Measurements from ENCODE around the gene UBE2N.

GRCh38 chr12:93461503-93461902 lies 19.8 kb upstream of the UBE2N start:
- TF ChIP-seq PBX3 (CRISPR knock-in tag; IDR thresholded peaks at IDR 0.05): no peak
- TF ChIP-seq ZNF175 (tag by site-specific recombination; IDR thresholded peaks at IDR 0.05): no peak
- no peak for TF ChIP-seq ZBTB44 (tag by site-specific recombination; IDR thresholded peaks at IDR 0.05)
- TF ChIP-seq CTCF (tag by site-specific recombination; IDR thresholded peaks at IDR 0.05): no peak
- no peak for TF ChIP-seq PRDM1 (tag by site-specific recombination; IDR thresholded peaks at IDR 0.05)
- no peak for TF ChIP-seq ZNF660 (tag by site-specific recombination; IDR thresholded peaks at IDR 0.05)
- TF ChIP-seq ZNF391 (tag by site-specific recombination; IDR thresholded peaks at IDR 0.05; ENCODE audit: borderline replicate concordance, low read depth): no peak
- no peak for TF ChIP-seq ZNF350 (tag by site-specific recombination; IDR thresholded peaks at IDR 0.05)
- TF ChIP-seq ZNF639 (tag by site-specific recombination; IDR thresholded peaks at IDR 0.05): no peak

Measured in HEK293 (cell line).